GM19035 (cell line): ENCODE measurements around the gene TMEM232.

Experiments used
- ATAC-seq: cut with Tn5 transposase; IDR thresholded peaks from one replicate; pipeline ENCODE4 v1.9.1; 2021; ENCODE audit not compliant: unreplicated experiment

Gene TMEM232

GRCh38 chr5:110634475-110634874 lies 92.0 kb downstream of the TMEM232 start:
- no peak for ATAC-seq

GRCh38 chr5:110631236-110631635 lies 95.2 kb downstream of the TMEM232 start:
- no peak for ATAC-seq

GRCh38 chr5:110630350-110630749 lies 96.1 kb downstream of the TMEM232 start:
- no peak for ATAC-seq

- no peak for ATAC-seq
Observed at GRCh38 chr5:110625376-110625999, 101.0 kb downstream of the TMEM232 start.

GRCh38 chr5:110623874-110624273 lies 102.6 kb downstream of the TMEM232 start:
- ATAC-seq = no peak

GRCh38 chr5:110618941-110619340 lies 107.5 kb downstream of the TMEM232 start:
- ATAC-seq = no peak

- no peak for ATAC-seq
Observed at GRCh38 chr5:110616009-110616408, 110.5 kb downstream of the TMEM232 start.

GRCh38 chr5:110612794-110613247 lies 113.7 kb downstream of the TMEM232 start:
- ATAC-seq = no peak

GRCh38 chr5:110611817-110612216 lies 114.7 kb downstream of the TMEM232 start:
- ATAC-seq = no peak

- no peak for ATAC-seq
Observed at GRCh38 chr5:110594866-110595265, 131.6 kb downstream of the TMEM232 start.

GRCh38 chr5:110590187-110590586 lies 136.3 kb downstream of the TMEM232 start:
- ATAC-seq = peak; percentile 86

GRCh38 chr5:110588286-110588980 lies 138.0 kb downstream of the TMEM232 start:
- ATAC-seq = no peak

GRCh38 chr5:110580625-110581024 lies 145.8 kb downstream of the TMEM232 start:
- no peak for ATAC-seq

GRCh38 chr5:110572729-110573128 lies 153.7 kb downstream of the TMEM232 start:
- ATAC-seq = no peak

- no peak for ATAC-seq
Observed at GRCh38 chr5:110562191-110562590, 164.3 kb downstream of the TMEM232 start.

GRCh38 chr5:110561510-110561909 lies 165.0 kb downstream of the TMEM232 start:
- no peak for ATAC-seq

- ATAC-seq = no peak
Observed at GRCh38 chr5:110549301-110549700, 177.2 kb downstream of the TMEM232 start.

GRCh38 chr5:110548171-110548570 lies 178.3 kb downstream of the TMEM232 start:
- no peak for ATAC-seq

- no peak for ATAC-seq
Observed at GRCh38 chr5:110547495-110547894, 179.0 kb downstream of the TMEM232 start.

- no peak for ATAC-seq
Observed at GRCh38 chr5:110545716-110546115, 180.8 kb downstream of the TMEM232 start.

- no peak for ATAC-seq
Observed at GRCh38 chr5:110544603-110545002, 181.9 kb downstream of the TMEM232 start.

- ATAC-seq = no peak
Observed at GRCh38 chr5:110542949-110543348, 183.5 kb downstream of the TMEM232 start.
